HCEC 1CT (cell line): ENCODE measurements around the gene CFAP97D1.

Source experiments
- DNase-seq: peaks from one replicate; pipeline ENCODE4 v3.0.0-alpha.2; 2017

CFAP97D1 gene

DNA sequence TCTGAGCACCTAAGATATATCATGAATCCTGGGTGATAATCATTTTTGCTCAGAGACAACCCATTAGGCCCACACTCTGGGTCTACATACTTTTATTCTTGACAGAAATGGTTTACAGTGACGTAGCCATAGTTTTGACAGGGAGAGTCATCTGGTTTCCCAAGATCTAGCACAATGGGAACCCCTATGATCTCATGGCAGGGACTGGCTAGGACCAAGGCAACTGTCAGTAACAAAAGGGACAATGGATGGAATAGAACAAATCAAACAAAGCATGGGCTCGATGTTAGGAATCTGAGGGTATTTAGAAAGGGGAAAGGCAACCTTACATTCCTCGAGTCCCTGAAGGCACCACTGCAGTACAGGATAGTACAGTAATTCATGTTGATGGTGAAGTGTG lies 20.5 kb downstream of the CFAP97D1 start:
- no peak for DNase-seq

- DNase-seq = no peak
Observed at GRCh38 chr17:43801844-43802243, 21.6 kb downstream of the CFAP97D1 start.

- DNase-seq = peak; percentile 41
Observed at GRCh38 chr17:43803758-43804157, 23.5 kb downstream of the CFAP97D1 start.

DNA sequence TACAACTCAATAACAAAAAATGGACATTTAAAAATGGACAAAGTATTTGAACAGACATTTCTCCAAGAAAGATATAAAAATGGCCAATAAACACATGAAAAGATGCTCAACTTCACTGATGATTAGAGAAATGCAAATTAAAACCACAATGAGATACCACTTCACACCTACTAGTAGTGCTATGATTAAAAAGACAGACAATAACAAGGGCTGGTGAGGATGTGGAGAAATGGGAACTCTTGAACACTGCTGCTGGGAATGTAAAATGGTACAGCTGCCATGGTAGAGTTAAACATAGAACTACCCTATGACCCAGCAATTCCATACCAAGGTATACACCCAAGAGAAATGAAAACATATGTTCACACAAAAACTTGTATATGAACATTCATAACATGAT lies 24.9 kb downstream of the CFAP97D1 start:
- no peak for DNase-seq

DNA sequence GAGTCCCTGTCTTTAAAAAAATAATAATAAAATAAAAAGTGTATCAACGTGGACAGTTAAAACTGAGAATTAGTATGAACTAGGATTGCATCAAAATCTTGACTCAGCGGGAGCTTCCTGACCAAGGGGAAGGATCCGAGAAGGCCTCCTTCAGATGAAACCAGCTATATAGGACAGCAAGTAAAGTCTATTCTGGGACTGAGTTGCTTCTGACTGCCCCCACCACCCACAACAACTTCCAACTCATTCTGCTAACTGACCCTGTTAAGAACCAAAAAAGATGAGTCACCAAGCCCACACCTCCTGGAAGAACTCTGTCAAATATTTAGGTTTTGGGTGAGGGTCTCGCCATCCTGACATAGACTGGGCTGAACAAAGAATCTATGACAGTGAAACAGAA lies 27.8 kb downstream of the CFAP97D1 start:
- DNase-seq = no peak

DNA sequence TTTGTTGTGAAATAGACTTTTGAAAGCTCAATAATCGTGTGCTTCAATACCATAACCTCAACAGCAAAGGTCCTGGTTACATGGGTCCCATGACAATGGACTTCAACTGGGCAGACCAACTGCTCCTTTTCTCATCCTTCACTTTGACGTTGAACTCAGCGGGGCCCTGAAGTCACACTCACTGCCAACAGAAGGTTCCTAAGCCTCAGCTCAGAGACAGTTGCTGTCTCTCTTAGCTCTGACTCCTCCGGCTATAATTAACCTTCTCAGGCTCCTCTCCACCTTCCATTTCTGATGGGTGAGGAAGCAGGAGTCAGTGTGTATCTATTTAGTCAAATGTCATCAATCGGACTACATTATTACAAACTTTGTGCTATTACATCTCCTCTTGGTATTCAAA lies 28.9 kb downstream of the CFAP97D1 start:
- no peak for DNase-seq

- DNase-seq = no peak
Observed at GRCh38 chr17:43810226-43810715, 30.0 kb downstream of the CFAP97D1 start.

DNA sequence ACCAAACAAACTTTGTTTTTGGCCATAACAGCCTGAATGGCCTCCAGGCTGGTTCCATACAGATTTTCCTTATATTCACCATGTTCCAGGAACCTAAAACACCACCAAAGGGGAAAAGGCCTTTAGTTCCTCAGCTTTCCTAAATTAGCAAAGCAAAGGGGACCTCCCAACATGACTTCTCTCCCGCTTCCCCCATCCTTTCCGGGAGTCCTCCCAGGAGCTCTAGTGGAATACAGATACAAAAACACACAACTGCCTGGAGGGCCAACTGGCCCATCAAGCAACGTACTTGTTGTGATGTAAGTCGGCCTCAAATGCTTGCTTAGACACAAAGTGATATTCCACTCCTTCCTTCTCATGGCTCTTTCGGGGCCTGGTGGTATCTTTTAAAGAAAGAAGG lies 30.6 kb downstream of the CFAP97D1 start:
- no peak for DNase-seq

DNA sequence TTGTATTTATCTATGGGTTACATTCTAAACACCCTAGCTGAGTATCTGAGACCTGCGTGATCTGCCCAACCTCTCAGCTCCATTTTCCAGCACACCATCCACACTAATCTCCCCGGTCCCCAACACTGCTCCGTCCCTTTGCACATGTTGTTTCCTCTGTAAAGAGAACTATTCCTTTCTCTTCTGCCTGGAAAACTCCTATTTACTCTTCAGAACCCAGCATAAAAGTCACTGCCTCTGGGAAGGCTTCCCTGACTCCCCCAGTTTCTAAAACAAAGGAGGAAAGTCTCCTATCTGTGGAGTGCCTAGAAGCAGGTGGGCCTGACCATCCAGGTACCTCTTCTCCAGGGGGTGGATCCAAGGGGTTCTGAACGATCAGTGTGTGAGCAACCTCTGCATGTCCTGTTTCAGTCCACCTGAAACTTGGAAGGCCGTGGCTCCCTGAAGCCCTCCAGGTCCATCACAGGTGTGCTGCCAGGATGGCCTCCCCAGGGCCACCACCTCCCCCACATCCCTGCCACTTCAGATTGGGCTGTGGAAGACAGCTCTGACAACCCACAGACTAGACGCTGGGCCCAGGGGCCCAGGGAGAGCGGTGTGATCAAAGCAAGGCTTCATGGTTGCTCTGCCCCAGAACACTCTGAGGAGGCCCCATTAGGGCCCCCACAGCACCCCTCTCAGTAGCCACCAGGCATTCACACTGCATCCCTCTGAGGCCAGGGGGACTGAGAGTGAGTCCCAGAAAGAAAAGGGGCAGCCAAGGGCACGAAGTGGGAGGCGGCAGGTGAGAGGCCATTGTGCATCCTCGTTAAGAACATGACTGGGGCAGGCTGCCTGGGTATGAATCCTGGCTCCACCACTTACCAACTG lies 32.4 kb downstream of the CFAP97D1 start:
- no peak for DNase-seq

DNA sequence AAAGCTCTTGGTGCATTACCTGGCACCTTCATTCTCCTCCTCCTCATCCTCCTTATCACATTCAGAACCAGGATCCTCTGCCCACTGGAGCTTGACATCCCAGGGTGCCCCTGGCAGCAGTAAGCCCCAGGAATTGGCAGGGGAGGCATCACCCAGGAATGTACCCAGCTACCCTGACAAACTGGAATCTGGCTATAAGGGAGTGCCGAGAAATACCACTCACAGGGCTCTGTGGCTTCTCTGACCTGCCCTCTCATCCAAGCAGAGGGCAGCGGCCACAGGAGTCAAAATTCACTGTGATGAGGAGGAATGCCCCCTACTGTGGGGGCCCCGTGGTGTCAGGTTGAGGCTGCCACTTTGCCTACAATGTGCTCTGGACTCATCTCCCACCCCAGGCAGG lies 33.2 kb downstream of the CFAP97D1 start:
- no peak for DNase-seq

DNA sequence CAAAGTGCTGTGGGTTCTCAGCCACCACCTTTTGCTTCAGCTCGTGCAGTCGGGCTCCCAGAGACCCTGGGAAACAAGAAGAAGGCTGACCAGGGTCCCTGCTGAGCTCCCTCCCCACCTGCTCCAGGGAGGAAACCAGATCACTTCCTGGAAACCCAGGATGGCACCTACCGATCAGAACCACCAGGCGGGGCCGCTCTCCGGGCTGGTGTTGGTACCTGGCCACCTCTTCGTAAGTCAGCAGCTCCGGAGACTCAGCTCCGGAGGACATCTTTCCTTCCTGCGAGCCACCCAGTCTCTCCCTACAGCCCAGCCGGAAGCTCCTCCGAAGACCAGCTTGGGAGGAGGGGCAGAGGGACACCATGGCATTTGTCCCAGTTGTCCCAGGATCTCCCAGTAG lies 33.8 kb downstream of the CFAP97D1 start:
- no peak for DNase-seq

GRCh38 chr17:43814714-43815113 lies 34.5 kb downstream of the CFAP97D1 start:
- peak; percentile 80 for DNase-seq

GRCh38 chr17:43816336-43817320 lies 36.4 kb downstream of the CFAP97D1 start:
- no peak for DNase-seq

DNA sequence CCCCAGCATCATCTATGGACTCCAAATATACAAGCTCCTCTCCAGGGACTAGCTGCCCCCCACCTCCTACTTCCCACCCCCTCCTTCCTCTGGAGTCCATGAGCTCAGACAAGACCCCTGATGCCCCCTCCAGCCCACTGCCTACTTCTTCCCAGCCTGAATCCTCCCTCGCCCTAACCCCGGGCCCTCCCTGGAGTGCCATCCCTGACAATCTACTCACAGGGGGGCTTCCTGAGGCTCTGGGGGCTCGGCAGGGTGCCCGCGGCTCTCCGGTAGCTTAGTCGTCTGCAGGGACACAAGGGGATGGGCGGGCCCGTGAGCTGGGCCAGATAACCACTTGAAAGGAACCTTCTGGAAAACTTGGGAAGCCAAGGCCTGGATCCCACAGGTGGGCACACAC lies 37.6 kb downstream of the CFAP97D1 start:
- DNase-seq = no peak

- no peak for DNase-seq
Observed at GRCh38 chr17:43818966-43819365, 38.7 kb downstream of the CFAP97D1 start.

DNA sequence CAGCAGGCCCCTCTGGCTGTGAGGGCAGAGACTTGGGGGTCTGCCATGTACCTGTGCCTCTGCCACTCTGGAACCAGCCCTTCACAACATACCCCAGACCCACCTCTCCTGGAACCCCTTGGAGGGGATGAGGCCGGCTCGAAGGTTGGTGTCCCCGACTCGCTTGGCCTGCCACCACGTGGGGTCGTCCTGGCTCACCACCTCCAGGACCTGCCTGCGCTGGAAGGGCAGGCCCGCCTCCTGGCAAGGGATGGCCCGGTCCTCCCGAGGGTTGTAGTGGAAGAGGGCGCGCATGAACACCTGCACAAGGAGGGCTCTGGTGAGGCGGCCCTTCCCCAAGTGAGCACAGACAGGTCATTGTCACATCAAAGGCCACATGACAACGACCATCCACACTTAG lies 40.5 kb downstream of the CFAP97D1 start:
- DNase-seq = no peak

- peak; percentile 4 for DNase-seq
Observed at GRCh38 chr17:43822570-43823190, 42.4 kb downstream of the CFAP97D1 start.

DNA sequence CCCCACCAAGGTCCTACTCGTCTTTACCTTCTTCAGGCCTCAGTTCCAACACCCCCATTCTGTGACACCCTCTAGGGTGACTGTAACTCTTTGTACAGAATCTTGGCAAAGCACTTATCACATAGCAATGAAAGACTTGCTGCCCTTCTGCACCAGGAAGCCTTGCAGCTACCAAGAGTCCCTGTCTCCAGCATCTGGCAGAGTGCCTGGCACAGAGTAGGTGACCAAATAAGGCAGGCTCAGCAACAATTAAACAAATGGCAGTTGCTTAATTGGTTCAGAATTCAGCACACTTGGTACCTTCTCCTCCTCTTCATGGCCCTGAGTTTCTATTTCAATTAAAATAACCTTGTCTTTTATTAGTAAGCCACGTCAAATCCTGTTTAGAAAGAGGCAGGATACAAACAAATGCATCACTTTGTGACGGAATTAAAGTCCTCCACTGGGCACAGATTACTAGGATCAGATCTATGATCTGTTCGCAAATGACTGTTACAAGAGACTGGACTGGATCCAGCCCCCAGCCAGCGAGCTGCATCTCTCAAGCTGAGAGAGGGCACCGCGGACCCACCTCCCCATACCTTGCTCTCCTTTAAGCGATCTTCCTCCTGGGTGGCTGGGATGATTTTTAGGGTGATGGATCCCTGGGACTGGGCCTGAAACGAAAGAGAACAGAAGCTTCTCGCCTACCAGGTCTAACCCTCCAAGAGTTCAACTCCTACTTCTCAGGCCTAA lies 43.3 kb downstream of the CFAP97D1 start:
- no peak for DNase-seq

- DNase-seq = no peak
Observed at GRCh38 chr17:43825567-43825966, 45.3 kb downstream of the CFAP97D1 start.

DNA sequence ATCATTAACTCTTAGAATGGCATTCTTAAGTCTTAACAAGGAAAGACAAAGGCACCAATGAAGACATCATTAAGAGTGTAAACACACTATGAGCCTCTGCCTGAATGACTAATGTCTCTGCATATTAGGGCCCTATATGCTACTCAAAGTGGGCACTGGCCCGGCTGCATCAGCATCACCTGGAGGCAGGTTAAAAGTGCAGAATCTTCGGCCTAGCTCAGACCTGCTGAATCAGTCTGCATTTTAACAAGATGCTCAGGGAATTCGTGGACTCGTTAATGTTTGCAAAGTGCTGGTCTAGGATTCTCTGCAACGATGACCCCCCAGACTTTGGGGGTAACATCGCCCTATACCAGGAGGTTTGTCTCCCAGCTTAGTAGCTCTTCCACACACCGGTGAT lies 46.0 kb downstream of the CFAP97D1 start:
- no peak for DNase-seq

GRCh38 chr17:43827596-43827995 lies 47.4 kb downstream of the CFAP97D1 start:
- DNase-seq = no peak

DNA sequence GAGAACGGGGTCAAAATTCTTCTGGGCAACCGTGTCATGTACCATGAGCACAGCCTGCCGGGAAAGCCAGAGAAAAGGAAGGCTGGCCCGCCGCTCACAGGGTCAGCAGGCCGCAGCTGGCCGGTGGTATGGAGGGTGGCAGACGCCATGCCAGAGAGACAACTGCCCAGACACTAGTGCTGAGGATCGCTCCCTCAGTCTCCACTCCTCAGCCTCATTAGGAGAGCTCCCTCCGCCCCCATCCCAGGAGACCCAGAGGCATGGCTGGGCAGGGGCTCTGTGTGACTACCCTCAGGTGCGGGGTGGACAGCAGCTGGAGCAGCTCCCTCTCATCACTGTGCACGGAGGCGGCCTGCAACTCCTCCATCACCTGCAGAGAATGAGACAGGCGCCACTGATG lies 49.5 kb downstream of the CFAP97D1 start:
- no peak for DNase-seq
